HG02678 (cell line): ENCODE measurements around the gene COX17.
A peak's percentile ranks its signal among the peaks of the same experiment; 100 is the strongest.

ENCODE experiments used
- ATAC-seq: cut with Tn5 transposase; IDR thresholded peaks from one replicate; pipeline ENCODE4 v1.9.1; 2021; ENCODE audit warnings: mild to moderate bottlenecking, moderate library complexity; ENCODE audit not compliant: unreplicated experiment

Gene COX17

GRCh38 chr3:119647171-119647570, 30.0 kb downstream of the COX17 start:
- no peak for ATAC-seq

GRCh38 chr3:119645813-119646212, 31.4 kb downstream of the COX17 start:
- no peak for ATAC-seq

GRCh38 chr3:119644481-119644880, 32.7 kb downstream of the COX17 start:
- ATAC-seq = no peak

- no peak for ATAC-seq
Measured at GRCh38 chr3:119643528-119643927, 33.7 kb downstream of the COX17 start.

GRCh38 chr3:119642746-119643473, 34.3 kb downstream of the COX17 start:
- no peak for ATAC-seq

- no peak for ATAC-seq
Measured at GRCh38 chr3:119641416-119641815, 35.8 kb downstream of the COX17 start.

GRCh38 chr3:119639494-119640350, 37.5 kb downstream of the COX17 start:
- no peak for ATAC-seq

GRCh38 chr3:119637679-119638477, 39.3 kb downstream of the COX17 start:
- peak; percentile 39 for ATAC-seq

GRCh38 chr3:119636891-119637611, 40.2 kb downstream of the COX17 start:
- no peak for ATAC-seq

GRCh38 chr3:119636249-119636648, 41.0 kb downstream of the COX17 start:
- no peak for ATAC-seq

GRCh38 chr3:119635719-119636118, 41.5 kb downstream of the COX17 start:
- no peak for ATAC-seq

- no peak for ATAC-seq
Measured at GRCh38 chr3:119632829-119633228, 44.4 kb downstream of the COX17 start.

GRCh38 chr3:119632216-119632615, 45.0 kb downstream of the COX17 start:
- ATAC-seq = no peak

GRCh38 chr3:119631516-119631915, 45.7 kb downstream of the COX17 start:
- no peak for ATAC-seq

- no peak for ATAC-seq
Measured at GRCh38 chr3:119630880-119631329, 46.3 kb downstream of the COX17 start.

GRCh38 chr3:119630128-119630879, 46.9 kb downstream of the COX17 start:
- no peak for ATAC-seq

- ATAC-seq = peak; percentile 41
Measured at GRCh38 chr3:119628816-119629445, 48.3 kb downstream of the COX17 start.

GRCh38 chr3:119628390-119628789, 48.8 kb downstream of the COX17 start:
- ATAC-seq = peak; percentile 69

GRCh38 chr3:119627461-119627860, 49.7 kb downstream of the COX17 start:
- peak; percentile 37 for ATAC-seq
